GM12892 (cell line): ENCODE measurements around the gene GAGE12G.
"Not testable (repeated sequence)": the region's sequence is repeated elsewhere in the genome, so short reads cannot be mapped to it uniquely, and the experiment has no call there.

Source experiments
- POLR2A ChIP-seq: IDR thresholded peaks from 2 replicates; pipeline ENCODE4 v1.6.1; 2011; ENCODE audit warnings: low read depth, low read length, control low read depth
- POLR2AphosphoS5 ChIP-seq: IDR thresholded peaks from 2 replicates; pipeline ENCODE4 v1.6.1; 2011; ENCODE audit warnings: low read depth, low read length, control low read depth
- TAF1 ChIP-seq: IDR thresholded peaks from 2 replicates; pipeline ENCODE4 v1.6.1; 2011; ENCODE audit warnings: low read depth, mild to moderate bottlenecking, control low read depth, low read length, borderline replicate concordance

DNA sequence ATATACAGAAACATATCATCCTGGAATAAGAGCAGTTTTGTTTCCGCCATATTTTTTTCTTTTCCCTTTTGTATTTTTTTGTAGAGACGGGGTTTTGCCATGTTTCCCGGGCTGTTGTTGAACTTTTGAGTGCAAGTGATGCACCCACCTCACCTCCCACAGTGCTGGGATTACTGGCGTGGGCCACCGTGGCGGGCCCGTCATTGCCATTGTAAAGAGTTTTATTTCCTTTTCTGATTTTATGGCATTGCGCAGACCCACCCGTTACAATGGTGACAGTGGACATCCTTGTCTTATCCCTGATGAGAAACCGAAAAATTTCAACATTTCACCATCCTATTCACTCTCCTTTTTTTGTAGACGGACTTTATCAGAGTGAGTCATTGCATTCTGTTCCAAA lies 1.5 kb upstream of the GAGE12G start:
- TF ChIP-seq POLR2AphosphoS5, POLR2A, TAF1: not testable (repeated sequence)
